NCI-H82 treated with DMSO at 0.1 percent for 48 hours (cell line): ENCODE results near the gene OMD.

Source experiments
- DNase-seq: peaks from one replicate; lab custom pipeline; 2025; ENCODE audit not compliant: unreplicated experiment; lab: John Stamatoyannopoulos, UW

OMD gene

GRCh38 chr9:92424340-92424739 lies at the start of gene OMD:
Gene OMD (minus strand): TSS chr9:92424471. CDS start chr9:92417558, 6,913 bp downstream.
- no peak for DNase-seq

GRCh38 chr9:92468206-92468605 lies 43.9 kb upstream of the OMD start:
- no peak for DNase-seq

- no peak for DNase-seq
Measured at GRCh38 chr9:92467511-92467910, 43.2 kb upstream of the OMD start.

- no peak for DNase-seq
Measured at GRCh38 chr9:92467041-92467440, 42.8 kb upstream of the OMD start.

- no peak for DNase-seq
Measured at GRCh38 chr9:92463984-92464383, 39.7 kb upstream of the OMD start.

- DNase-seq: no peak
Measured at GRCh38 chr9:92463387-92463786, 39.1 kb upstream of the OMD start.

GRCh38 chr9:92457576-92457975 lies 33.3 kb upstream of the OMD start:
- no peak for DNase-seq

- DNase-seq: no peak
Measured at GRCh38 chr9:92455217-92455616, 30.9 kb upstream of the OMD start.

GRCh38 chr9:92446536-92446935 lies 22.3 kb upstream of the OMD start:
- DNase-seq: no peak

GRCh38 chr9:92444841-92445240 lies 20.6 kb upstream of the OMD start:
- no peak for DNase-seq

- no peak for DNase-seq
Measured at GRCh38 chr9:92440751-92441046, 16.4 kb upstream of the OMD start.

- no peak for DNase-seq
Measured at GRCh38 chr9:92439921-92440750, 15.9 kb upstream of the OMD start.

- no peak for DNase-seq
Measured at GRCh38 chr9:92438900-92439526, 14.7 kb upstream of the OMD start.

- DNase-seq: no peak
Measured at GRCh38 chr9:92435263-92435662, 11.0 kb upstream of the OMD start.

GRCh38 chr9:92432972-92433548 lies 8.8 kb upstream of the OMD start:
- no peak for DNase-seq

- DNase-seq: no peak
Measured at GRCh38 chr9:92432350-92432749, 8.1 kb upstream of the OMD start.

- DNase-seq: peak; percentile 58
Measured at GRCh38 chr9:92429836-92430235, 5.6 kb upstream of the OMD start.

- DNase-seq: peak; percentile 55
Measured at GRCh38 chr9:92426501-92427145, 2.4 kb upstream of the OMD start.

GRCh38 chr9:92425474-92425873 lies 1.2 kb upstream of the OMD start:
- DNase-seq: no peak

- no peak for DNase-seq
Measured at GRCh38 chr9:92423612-92424011, 659 bp downstream of the OMD start.

GRCh38 chr9:92422611-92423338 lies 1.5 kb downstream of the OMD start:
- no peak for DNase-seq
